ENCODE measurements around the gene ANKMY1.

DNA sequence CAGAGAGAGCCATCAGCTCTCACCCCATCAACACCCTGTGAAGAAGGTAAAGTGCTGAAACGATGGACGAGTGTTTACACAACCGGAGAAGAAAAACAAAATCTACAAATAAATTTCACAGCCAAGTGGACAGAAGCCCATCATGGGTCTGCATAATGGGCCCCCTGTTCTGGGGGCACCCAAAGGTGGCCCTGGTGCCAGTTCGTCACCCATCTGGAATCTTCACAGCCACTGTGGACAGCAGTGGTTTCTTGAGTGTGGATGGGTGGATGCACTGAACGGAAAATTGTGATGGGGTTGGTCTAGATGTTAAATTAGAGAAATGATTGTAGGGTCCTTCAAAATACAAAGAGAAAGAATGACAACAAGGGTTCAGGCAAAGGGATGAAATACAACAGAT lies 38.8 kb downstream of the ANKMY1 start:
- TF ChIP-seq KAT2B (IDR thresholded peaks at IDR 0.05; ENCODE audit: borderline replicate concordance, low read depth, low read length) (no peak), MAFK (conservative IDR thresholded peaks at IDR 0.05 in 1 of 2, IDR thresholded peaks at IDR 0.05 in 1 of 2; ENCODE audit: low read length in 2 of 2) (no peak), ZNF354B (CRISPR knock-in tag; IDR thresholded peaks at IDR 0.05) (no peak)
- TF ChIP-seq, protein P1, sequence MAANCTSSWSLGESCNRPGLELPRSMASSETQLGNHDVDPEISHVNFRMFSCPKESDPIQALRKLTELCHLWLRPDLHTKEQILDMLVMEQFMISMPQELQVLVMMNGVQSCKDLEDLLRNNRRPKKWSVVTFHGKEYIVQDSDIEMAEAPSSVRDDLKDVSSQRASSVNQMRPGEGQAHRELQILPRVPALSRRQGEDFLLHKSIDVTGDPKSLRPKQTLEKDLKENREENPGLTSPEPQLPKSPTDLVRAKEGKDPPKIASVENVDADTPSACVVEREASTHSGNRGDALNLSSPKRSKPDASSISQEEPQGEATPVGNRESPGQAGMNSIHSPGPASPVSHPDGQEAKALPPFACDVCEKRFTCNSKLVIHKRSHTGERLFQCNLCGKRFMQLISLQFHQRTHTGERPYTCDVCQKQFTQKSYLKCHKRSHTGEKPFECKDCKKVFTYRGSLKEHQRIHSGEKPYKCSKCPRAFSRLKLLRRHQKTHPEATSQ (CRISPR knock-in tag; IDR thresholded peaks at IDR 0.05; ENCODE audit: borderline replicate concordance) = no peak

Measured in HepG2 (cell line).